ENCODE results near the gene ABHD5.

ABHD5 gene

GRCh38 chr3:43686700-43687498 lies 3.8 kb upstream of the ABHD5 start:
- DNase-seq, result no peak

GRCh38 chr3:43687499-43687811 lies 3.3 kb upstream of the ABHD5 start:
- DNase-seq, result no peak

- DNase-seq, result no peak
Measured at GRCh38 chr3:43688245-43688650, 2.5 kb upstream of the ABHD5 start.

- no peak for DNase-seq
Measured at GRCh38 chr3:43689166-43689565, 1.6 kb upstream of the ABHD5 start.

GRCh38 chr3:43689766-43690399 lies 855 bp upstream of the ABHD5 start:
- no peak for DNase-seq

- DNase-seq, result no peak
Measured at GRCh38 chr3:43691120-43691995, 620 bp downstream of the ABHD5 start.

GRCh38 chr3:43692085-43692855 lies 1.5 kb downstream of the ABHD5 start:
- DNase-seq, result no peak

GRCh38 chr3:43692971-43693370 lies 2.2 kb downstream of the ABHD5 start:
- no peak for DNase-seq

- no peak for DNase-seq
Measured at GRCh38 chr3:43693594-43693993, 2.9 kb downstream of the ABHD5 start.

- no peak for DNase-seq
Measured at GRCh38 chr3:43695443-43695842, 4.7 kb downstream of the ABHD5 start.

GRCh38 chr3:43695863-43696262 lies 5.1 kb downstream of the ABHD5 start:
- no peak for DNase-seq

- no peak for DNase-seq
Measured at GRCh38 chr3:43696441-43696840, 5.7 kb downstream of the ABHD5 start.

- DNase-seq, result no peak
Measured at GRCh38 chr3:43696881-43697280, 6.1 kb downstream of the ABHD5 start.

GRCh38 chr3:43699864-43700263 lies 9.1 kb downstream of the ABHD5 start:
- no peak for DNase-seq

GRCh38 chr3:43704697-43705096 lies 14.0 kb downstream of the ABHD5 start:
- DNase-seq, result no peak

- DNase-seq, result no peak
Measured at GRCh38 chr3:43706342-43706741, 15.6 kb downstream of the ABHD5 start.

GRCh38 chr3:43707266-43707665 lies 16.5 kb downstream of the ABHD5 start:
- no peak for DNase-seq

GRCh38 chr3:43707998-43708397 lies 17.3 kb downstream of the ABHD5 start:
- no peak for DNase-seq

GRCh38 chr3:43709022-43709421 lies 18.3 kb downstream of the ABHD5 start:
- no peak for DNase-seq

- no peak for DNase-seq
Measured at GRCh38 chr3:43710607-43711006, 19.9 kb downstream of the ABHD5 start.

GRCh38 chr3:43718296-43718695 lies 27.6 kb downstream of the ABHD5 start:
- no peak for DNase-seq

GRCh38 chr3:43723121-43723734 lies 32.5 kb downstream of the ABHD5 start:
- no peak for DNase-seq

- no peak for DNase-seq
Measured at GRCh38 chr3:43726521-43726920, 35.8 kb downstream of the ABHD5 start.

Data from NCI-H2107 (cell line).